ENCODE data around the gene TTC39A. TPM values are rescaled to one million over a fixed set of nuclear protein-coding genes. Genes with fewer than 3 reads are reported as not detected.

TTC39A gene
- total RNA-seq, 1 experiment from 2014 or later = 8.3 TPM

- intact Hi-C loops (cut with micrococcal nuclease; ENCODE audit: unreplicated experiment) = no loop called here
- no peaks in the 10 kb centered on the region for H3K4me1 ChIP-seq (ENCODE audit: control insufficient read depth, insufficient read depth, low read length)
- BruUV-seq (replicated peaks) = no TSS peak
- H3K36me3 ChIP-seq (ENCODE audit: control insufficient read depth, insufficient read depth, low read length) = no peaks in the 10 kb centered on the region
- no peak for ATAC-seq
- H3K27ac ChIP-seq (ENCODE audit: low read length) = no peak overlapping the region
- no peak overlapping the region for H3K4me3 ChIP-seq (ENCODE audit: low read depth in 2 of 2, low read length in 2 of 2)
- in situ Hi-C loops (cut with HindIII; ENCODE audit: low pct_unique_long_range_greater_than_20kb, low sequenced_read_pairs) = no loop called here
- H3K27me3 ChIP-seq (ENCODE audit: control insufficient read depth, insufficient read depth, low read length) = no peaks in the 10 kb centered on the region
- no peaks in the 10 kb centered on the region for H3K9me3 ChIP-seq (ENCODE audit: control insufficient read depth, insufficient read depth, low read depth, low read length)
- no peak for DNase-seq (ENCODE audit: low read depth, low spot score)
- TF ChIP-seq CTCF (IDR thresholded peaks at IDR 0.05) (no peak), SIN3A (IDR thresholded peaks at IDR 0.05; ENCODE audit: borderline replicate concordance, insufficient read depth, low read depth, low read length) (no peak), REST (IDR thresholded peaks at IDR 0.05; ENCODE audit: insufficient read depth in 1 of 2, low read depth in 2 of 2, low read length in 1 of 2) (no peak), POLR2AphosphoS5 (IDR thresholded peaks at IDR 0.05; ENCODE audit: low read depth, low read length) (no peak), TCF7L2 (IDR thresholded peaks at IDR 0.05; ENCODE audit: low read depth, low read length) (no peak)
- ChIA-PET CTCF (no interaction called here), POLR2A (no interaction called here)
Observed at GRCh38 chr1:51321924-51322280, 8.5 kb downstream of the TTC39A start.

- no peak for ATAC-seq
- no peaks in the 10 kb centered on the region for H3K9me3 ChIP-seq (ENCODE audit: control insufficient read depth, insufficient read depth, low read depth, low read length)
- in situ Hi-C loops (cut with HindIII; ENCODE audit: low pct_unique_long_range_greater_than_20kb, low sequenced_read_pairs) (no loop called here), intact Hi-C loops (cut with micrococcal nuclease; ENCODE audit: unreplicated experiment) (no loop called here)
- no peak overlapping the region for H3K4me3 ChIP-seq (ENCODE audit: low read depth in 2 of 2, low read length in 2 of 2)
- no peak for DNase-seq (ENCODE audit: low read depth, low spot score)
- no peak overlapping the region for H3K27ac ChIP-seq (ENCODE audit: low read length)
- BruUV-seq (replicated peaks) = no TSS peak
- H3K27me3 ChIP-seq (ENCODE audit: control insufficient read depth, insufficient read depth, low read length) = no peaks in the 10 kb centered on the region
- H3K36me3 ChIP-seq (ENCODE audit: control insufficient read depth, insufficient read depth, low read length) = no peaks in the 10 kb centered on the region
- TF ChIP-seq POLR2AphosphoS5 (IDR thresholded peaks at IDR 0.05; ENCODE audit: low read depth, low read length) (no peak), CTCF (IDR thresholded peaks at IDR 0.05) (no peak), TCF7L2 (IDR thresholded peaks at IDR 0.05; ENCODE audit: low read depth, low read length) (no peak), SIN3A (IDR thresholded peaks at IDR 0.05; ENCODE audit: borderline replicate concordance, insufficient read depth, low read depth, low read length) (no peak), REST (IDR thresholded peaks at IDR 0.05; ENCODE audit: insufficient read depth in 1 of 2, low read depth in 2 of 2, low read length in 1 of 2) (no peak)
- no peaks in the 10 kb centered on the region for H3K4me1 ChIP-seq (ENCODE audit: control insufficient read depth, insufficient read depth, low read length)
- POLR2A ChIA-PET = no interaction called here
- CTCF ChIA-PET = no interaction called here
Observed at GRCh38 chr1:51320967-51321923, 9.1 kb downstream of the TTC39A start.

All from Panc1 (cell line).